Natural killer cell treated with Interleukin-12 subunit alpha and Interleukin-12 subunit beta and Interleukin-15 and Interleukin-18, amount 100 ng/mL, for 72 hours (primary cell): Measurements from ENCODE around the gene MCEE. TPM values are rescaled to one million over a fixed set of nuclear protein-coding genes. Genes with fewer than 3 reads are reported as not detected.
"Not testable (repeated sequence)": the region's sequence is repeated elsewhere in the genome, so short reads cannot be mapped to it uniquely, and the experiment has no call there.

Source experiments
- ATAC-seq, 2 donors: fragments of 150-1000 bp; cut with Tn5 transposase in 1 of 2; sonication (Bioruptor Pico), chemical (Tn5 transposase) in 1 of 2; 2 replicates each; pipeline ENCODE4 v1.10.0; 2021
- DNase-seq: peaks from one replicate; pipeline ENCODE4 v3.0.0; 2022; ENCODE audit warnings: low spot score
- H3K27ac Mint-ChIP-seq, 2 donors: 1 replicate in 1 of 2; 2 replicates in 1 of 2; pipeline ENCODE4 v1.8.0; 2022; ENCODE audit warnings: mixed read lengths in 2 of 2, mild to moderate bottlenecking in 1 of 2, moderate library complexity in 1 of 2
- H3K27me3 Mint-ChIP-seq, 2 donors: 1 replicate in 1 of 2; 2 replicates in 1 of 2; pipeline ENCODE4 v1.8.0; 2022; ENCODE audit warnings: mixed read lengths in 2 of 2
- H3K36me3 Mint-ChIP-seq: one replicate; pipeline ENCODE4 v1.8.0; 2022; ENCODE audit warnings: mixed read lengths
- H3K4me1 Mint-ChIP-seq, 2 donors: 1 replicate in 1 of 2; 2 replicates in 1 of 2; pipeline ENCODE4 v1.8.0; 2022; ENCODE audit warnings: low read depth in 2 of 2, mixed read lengths in 2 of 2, mild to moderate bottlenecking in 1 of 2
- H3K4me3 Mint-ChIP-seq: one replicate; pipeline ENCODE4 v1.8.0; 2022; ENCODE audit warnings: mixed read lengths
- H3K9me3 Mint-ChIP-seq: 2 replicates; pipeline ENCODE4 v1.8.0; 2022; ENCODE audit warnings: mixed read lengths
- total RNA-seq, 2 donors: library from RNA; stranded (reverse); gene quantifications; one replicate each; pipeline ENCODE4 v1.2.3, GENCODE V29; 2022

Gene MCEE
- 10 to 100 TPM; 12.4 to 14.2 TPM for total RNA-seq

DNA sequence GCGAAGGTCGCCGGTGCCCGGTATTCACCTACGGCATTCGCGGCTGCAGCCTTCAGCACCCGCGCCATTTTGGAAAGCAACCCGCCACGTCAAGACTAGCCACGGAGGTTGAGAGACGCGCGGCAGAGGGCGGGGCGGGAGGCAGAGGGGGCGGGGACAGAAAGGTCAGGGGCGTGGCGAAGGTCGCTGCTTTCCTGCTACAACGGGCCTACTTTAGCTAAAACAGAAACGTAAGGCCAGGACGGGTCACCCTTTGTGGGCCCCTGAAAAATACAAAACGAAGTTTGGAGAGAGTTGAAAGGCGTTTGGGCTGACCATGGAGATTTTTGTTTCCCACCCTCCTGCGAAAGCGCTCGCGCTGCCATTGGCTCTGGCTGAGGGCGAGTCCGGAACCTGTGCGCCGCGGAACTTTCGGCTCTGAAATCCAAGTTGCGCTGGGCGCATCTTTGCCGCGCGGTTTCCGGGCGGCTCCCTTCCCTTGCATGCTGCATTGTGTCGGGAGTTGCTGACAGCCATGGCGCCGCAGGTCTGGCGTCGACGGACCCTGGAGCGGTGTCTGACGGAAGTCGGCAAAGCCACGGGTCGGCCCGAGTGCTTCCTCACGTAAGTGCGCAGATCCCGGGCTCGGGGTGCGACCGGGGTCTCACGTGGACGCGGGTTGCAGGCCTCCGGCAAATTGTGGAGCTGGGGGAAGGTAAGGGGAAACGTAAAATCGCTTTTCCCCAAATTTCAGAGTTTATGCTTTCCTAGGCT, at the start of gene MCEE, which contains the start of gene MPHOSPH10:
MCEE (minus strand) TSS at position 78 of the 753 bp plus-strand sequence; CDS start at position 68, 10 bp downstream.
MPHOSPH10 (plus strand) TSS at position 483 of the 753 bp plus-strand sequence; CDS start at position 515, 32 bp downstream.
- Mint-ChIP-seq H3K36me3 (no peaks in the 10 kb centered on the region), H3K4me3 (no peak within 1 kb of the TSS), H3K4me1 (peaks cover 5 to 6% of the 10 kb centered on the region in 2 donors), H3K9me3 (no peaks in the 10 kb centered on the region), H3K27me3 (no peaks in the 10 kb centered on the region), H3K27ac (no peak within 1 kb of the TSS)
- DNase-seq: peak; percentile 91
- peak; percentile 96 to 97 for ATAC-seq

DNA sequence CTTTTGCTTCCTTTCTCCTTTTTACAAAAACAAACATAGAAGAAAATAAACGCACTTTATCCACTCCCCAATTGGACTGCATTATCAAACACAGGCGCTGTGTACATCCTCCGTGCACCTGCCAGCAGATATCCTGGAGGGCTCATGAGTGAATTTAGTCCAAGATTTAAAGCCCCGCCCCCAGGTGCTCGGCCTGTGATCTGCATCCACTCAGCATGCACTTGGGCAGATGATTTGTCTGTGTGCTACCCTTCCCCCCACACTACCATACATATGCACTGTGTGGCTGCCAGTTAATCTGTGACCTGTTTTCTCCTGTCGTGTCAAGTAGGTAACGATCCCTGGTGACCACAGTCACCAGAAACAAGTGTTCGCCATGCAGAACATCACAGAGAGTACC, 48.8 kb upstream of the MCEE start:
- not testable (repeated sequence) for ATAC-seq, H3K36me3 Mint-ChIP-seq, H3K27ac Mint-ChIP-seq, H3K4me3 Mint-ChIP-seq, H3K4me1 Mint-ChIP-seq, DNase-seq, H3K9me3 Mint-ChIP-seq
- H3K27me3 Mint-ChIP-seq: peaks cover 5 to 14% of the 10 kb centered on the region in 2 donors

DNA sequence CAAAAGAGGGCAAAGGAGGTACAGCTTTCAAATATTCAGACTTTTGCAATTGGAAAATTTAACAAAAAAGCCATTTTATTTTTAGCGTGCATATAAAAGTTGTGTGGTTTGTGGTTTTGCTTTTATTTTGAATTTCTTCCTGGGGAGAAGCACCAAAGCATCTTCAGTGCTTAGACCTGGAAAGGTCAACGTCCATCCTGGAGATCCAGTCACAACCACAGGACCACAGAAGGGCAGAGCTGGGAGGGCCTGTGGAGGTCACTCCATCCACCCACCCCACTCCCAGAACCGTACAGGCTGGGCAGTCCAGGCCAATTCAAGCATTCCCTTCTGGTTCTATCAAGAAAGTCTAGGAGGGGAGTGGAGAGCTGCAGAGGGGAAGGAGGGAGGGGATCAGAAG, 44.2 kb upstream of the MCEE start:
- no peak for ATAC-seq
- no peak overlapping the region for H3K27ac Mint-ChIP-seq

DNA sequence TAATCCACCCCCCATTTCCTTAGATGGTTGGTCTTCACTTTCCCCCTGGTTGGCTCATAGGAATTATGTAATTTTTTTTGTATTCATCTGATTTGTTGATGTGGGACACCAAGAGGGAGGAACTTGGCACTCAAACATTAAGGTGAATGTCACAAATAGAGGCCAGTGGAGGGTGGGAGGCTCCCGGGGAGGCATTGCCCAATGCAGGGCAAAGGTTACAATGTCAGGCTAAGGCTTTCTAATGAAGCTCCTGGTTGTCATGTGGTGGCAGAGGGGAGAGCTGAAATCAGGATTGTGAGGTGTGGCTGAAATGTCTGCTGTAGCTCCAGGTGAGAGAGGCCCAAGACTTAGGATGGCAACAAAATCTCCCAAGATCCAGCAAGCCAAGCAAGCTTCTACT, 43.1 kb upstream of the MCEE start:
- no peak overlapping the region for H3K27ac Mint-ChIP-seq
- H3K27me3 Mint-ChIP-seq: peaks cover 5 to 12% of the 10 kb centered on the region in 2 donors
- DNase-seq: no peak
- H3K4me1 Mint-ChIP-seq: no peaks in the 10 kb centered on the region
- H3K36me3 Mint-ChIP-seq: no peaks in the 10 kb centered on the region
- H3K4me3 Mint-ChIP-seq: no peak overlapping the region
- ATAC-seq: no peak
- no peaks in the 10 kb centered on the region for H3K9me3 Mint-ChIP-seq

More for the DNA sequence above, 44.2 kb upstream of the MCEE start:
- Mint-ChIP-seq H3K4me3 (no peak overlapping the region), H3K36me3 (no peaks in the 10 kb centered on the region), H3K4me1 (no peaks in the 10 kb centered on the region), H3K9me3 (no peaks in the 10 kb centered on the region), H3K27me3 (peaks cover 5 to 14% of the 10 kb centered on the region in 2 donors)
- no peak for DNase-seq

DNA sequence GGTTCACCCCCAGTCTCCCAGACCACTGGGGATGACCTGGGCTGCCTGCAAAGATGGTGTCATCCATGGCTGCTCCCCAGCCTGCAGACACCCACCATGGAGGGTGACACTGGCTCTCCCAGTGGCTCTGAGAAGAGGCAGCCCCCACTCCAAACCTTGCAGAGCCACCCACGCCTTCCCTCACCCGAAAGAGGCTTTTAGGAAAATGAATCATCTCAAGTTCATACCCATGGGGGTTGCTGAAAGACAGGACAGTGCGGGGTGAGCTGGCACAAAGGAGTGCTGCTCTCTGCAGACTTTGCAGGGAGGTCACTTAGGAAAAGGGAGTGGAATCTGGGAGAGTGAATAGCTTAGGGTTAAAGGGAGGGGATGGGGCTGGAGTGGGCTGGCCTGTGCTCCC, 36.8 kb upstream of the MCEE start:
- Mint-ChIP-seq H3K4me1 (no peaks in the 10 kb centered on the region), H3K27ac (no peak overlapping the region), H3K27me3 (peaks cover 13 to 19% of the 10 kb centered on the region in 2 donors), H3K36me3 (no peaks in the 10 kb centered on the region), H3K4me3 (no peak overlapping the region), H3K9me3 (no peaks in the 10 kb centered on the region)
- DNase-seq: no peak
- no peak for ATAC-seq

DNA sequence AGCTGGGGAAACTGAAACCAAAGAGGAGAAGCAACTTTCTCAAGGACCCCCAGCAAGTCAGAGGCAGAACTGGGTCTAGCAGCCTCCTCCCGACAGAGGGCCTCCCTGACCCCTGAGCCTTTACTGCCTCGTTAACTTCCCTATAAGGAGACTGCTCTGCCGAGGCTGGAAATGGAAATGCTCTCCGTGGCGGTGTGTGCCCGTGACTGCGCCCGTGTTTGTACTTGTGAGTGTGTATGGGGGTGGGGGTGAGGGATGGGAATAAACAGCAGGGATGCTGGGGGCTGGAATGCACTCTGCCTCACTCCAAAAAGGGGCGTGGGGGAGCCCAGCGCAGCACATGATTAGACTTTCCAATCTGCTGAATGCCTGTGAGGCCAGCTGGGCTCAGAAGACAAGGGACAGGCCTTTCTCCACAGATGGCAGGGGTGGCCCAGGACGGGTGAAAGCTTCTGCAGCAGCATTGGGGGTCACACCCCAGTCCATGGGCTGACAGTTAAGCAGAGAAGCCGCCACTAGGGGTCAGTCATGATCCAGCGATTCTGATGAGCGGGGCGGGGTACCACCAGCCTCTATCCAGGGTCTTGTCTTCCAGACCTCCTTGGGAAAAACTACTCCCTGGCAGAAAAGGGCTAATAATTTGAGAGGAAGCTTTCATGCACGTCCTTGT, 27.2 kb upstream of the MCEE start:
- H3K4me1 Mint-ChIP-seq: peaks cover 3 to 7% of the 10 kb centered on the region in 2 donors
- ATAC-seq (peak; percentile 65 to 74), DNase-seq (no peak)
- no peak overlapping the region for H3K4me3 Mint-ChIP-seq
- no peaks in the 10 kb centered on the region for H3K9me3 Mint-ChIP-seq
- H3K27ac Mint-ChIP-seq: no peak overlapping the region
- H3K36me3 Mint-ChIP-seq: no peaks in the 10 kb centered on the region
- peaks cover 10 to 16% of the 10 kb centered on the region in 2 donors for H3K27me3 Mint-ChIP-seq

DNA sequence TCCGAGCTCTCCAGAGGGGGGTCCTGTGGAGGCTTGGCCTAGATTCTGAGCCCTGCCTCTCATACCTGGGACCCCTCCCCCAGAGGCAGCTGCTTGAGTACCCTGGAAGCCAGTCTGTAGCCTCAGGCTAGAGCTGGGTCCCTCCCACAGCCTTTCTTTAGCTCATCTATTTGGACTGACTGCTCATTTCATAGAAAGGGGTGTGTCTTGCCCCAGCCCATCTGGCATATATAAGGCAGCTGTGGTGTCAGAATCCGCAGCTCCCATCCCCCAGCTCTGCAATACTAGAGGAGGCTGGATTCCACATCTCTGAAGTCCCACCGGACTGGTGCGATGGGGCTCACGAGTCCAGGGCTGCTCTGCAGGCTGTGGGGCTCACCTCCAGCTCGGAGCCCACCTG, 26.5 kb upstream of the MCEE start:
- no peak for ATAC-seq
- Mint-ChIP-seq H3K9me3 (no peaks in the 10 kb centered on the region), H3K27ac (no peak overlapping the region), H3K27me3 (peaks cover 10 to 11% of the 10 kb centered on the region in 2 donors), H3K4me3 (no peak overlapping the region), H3K36me3 (no peaks in the 10 kb centered on the region), H3K4me1 (peaks cover 3 to 7% of the 10 kb centered on the region in 2 donors)
- DNase-seq: no peak

DNA sequence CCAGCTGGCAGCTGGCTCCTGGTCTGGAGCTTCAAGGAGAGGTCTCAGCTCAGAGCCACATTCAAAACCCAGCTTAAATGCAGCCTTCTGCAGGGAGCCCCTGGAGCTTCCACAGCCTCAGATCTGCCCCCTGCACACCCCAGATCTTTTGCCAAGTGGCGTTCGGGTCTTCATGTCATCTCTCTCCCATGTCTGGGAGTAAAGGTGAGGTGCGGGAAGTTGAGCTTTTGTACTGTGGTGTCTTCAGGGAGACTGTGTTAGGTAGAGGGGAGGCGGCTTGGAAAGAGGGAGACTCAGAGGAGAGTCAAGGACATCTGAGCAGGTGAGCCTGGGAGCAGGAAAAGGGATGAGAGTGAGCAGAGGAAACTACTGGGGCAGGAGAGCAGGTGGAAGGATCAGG, 25.8 kb upstream of the MCEE start:
- H3K27me3 Mint-ChIP-seq: peaks cover 10 to 11% of the 10 kb centered on the region in 2 donors
- no peaks in the 10 kb centered on the region for H3K36me3 Mint-ChIP-seq
- H3K9me3 Mint-ChIP-seq: no peaks in the 10 kb centered on the region
- H3K27ac Mint-ChIP-seq: no peak overlapping the region
- no peak overlapping the region for H3K4me3 Mint-ChIP-seq
- H3K4me1 Mint-ChIP-seq: peaks cover 3 to 7% of the 10 kb centered on the region in 2 donors
- no peak for DNase-seq
- no peak for ATAC-seq

DNA sequence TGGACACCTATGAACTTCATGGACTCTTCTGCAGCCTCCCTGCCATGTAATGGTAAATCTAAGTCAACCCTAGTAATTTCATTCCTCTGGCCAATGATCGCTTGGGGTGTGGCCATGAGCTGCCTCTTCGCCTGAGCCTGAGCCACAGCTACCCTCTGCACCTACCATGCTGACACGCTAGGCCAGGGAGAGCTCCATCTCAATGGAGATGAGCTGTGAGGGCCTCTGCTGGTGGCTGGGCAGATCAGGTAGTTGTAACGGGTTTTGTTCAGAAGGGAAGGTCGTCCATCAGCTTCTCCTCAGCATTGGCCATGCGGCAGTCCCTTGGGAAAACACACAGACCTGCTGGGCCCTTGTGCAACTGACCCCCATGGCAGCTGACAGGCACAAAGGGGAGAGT, 24.8 kb upstream of the MCEE start:
- Mint-ChIP-seq H3K36me3 (peaks cover 4% of the 10 kb centered on the region), H3K4me3 (no peak overlapping the region), H3K9me3 (no peaks in the 10 kb centered on the region), H3K27me3 (peaks cover 10 to 11% of the 10 kb centered on the region in 2 donors), H3K27ac (no peak overlapping the region), H3K4me1 (peaks cover 5 to 7% of the 10 kb centered on the region in 2 donors)
- ATAC-seq (peak in 1 of 2 donors; percentile 46), DNase-seq (no peak)

DNA sequence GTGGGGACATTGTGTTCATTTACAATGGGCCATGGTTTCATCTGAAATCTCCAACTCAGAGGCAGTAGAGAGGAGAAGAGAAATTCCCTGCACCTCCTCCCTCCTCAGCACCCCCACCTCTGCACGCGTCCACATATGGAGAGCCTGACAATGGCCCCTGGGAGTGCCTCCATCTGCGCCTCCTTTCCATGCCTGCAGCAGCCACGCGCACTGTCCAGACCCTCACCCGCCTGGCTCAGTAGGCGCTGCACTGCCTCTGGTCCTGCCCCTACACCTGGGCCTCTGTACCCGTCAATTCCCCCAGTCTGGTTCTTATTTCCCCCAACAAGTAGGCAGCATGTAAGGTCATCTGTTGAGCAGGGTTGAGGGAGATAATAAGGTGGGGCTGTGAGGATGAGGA, 24.2 kb upstream of the MCEE start:
- peak in 1 of 2 donors; percentile 46 for ATAC-seq
- Mint-ChIP-seq H3K9me3 (no peaks in the 10 kb centered on the region), H3K4me3 (no peak overlapping the region), H3K27ac (no peak overlapping the region), H3K27me3 (peaks cover 10 to 11% of the 10 kb centered on the region in 2 donors), H3K4me1 (peaks cover 5 to 7% of the 10 kb centered on the region in 2 donors), H3K36me3 (peaks cover 8% of the 10 kb centered on the region)
- DNase-seq: no peak

DNA sequence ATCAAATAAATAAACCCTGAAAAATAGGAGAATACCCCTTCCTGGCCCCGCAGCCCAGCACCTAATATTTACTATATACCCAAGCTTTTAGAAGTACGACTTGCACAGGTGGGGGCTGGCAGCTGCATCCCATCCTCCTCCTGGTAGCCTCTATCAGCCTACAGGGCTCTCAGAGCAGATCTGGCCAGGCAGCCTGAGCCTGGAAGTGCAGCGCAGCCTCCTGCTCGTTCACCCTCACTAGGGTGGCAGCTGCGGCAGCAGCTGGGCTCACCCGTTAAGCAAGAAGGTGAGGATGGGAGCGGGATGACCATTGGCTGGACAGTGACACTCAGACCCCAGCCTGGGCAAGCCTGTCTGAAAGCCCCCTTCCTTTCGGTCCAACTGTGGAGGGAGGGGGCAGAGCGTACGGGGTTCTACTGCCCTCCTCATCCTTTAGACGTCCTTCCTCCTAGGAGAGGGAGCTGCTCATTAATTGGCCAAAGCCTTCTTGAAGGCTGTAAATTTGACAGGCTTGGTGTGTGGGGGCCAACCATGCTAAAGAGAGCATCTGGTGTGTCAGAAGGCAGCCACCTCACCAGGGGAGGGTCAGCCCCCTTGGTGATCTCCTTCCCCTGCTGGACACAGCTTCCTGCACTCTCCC, 23.7 kb upstream of the MCEE start:
- H3K9me3 Mint-ChIP-seq: no peaks in the 10 kb centered on the region
- peaks cover 10 to 11% of the 10 kb centered on the region in 2 donors for H3K27me3 Mint-ChIP-seq
- no peak overlapping the region for H3K27ac Mint-ChIP-seq
- ATAC-seq: peak in 1 of 2 donors; percentile 13
- peaks cover 5 to 7% of the 10 kb centered on the region in 2 donors for H3K4me1 Mint-ChIP-seq
- H3K4me3 Mint-ChIP-seq: no peak overlapping the region
- no peak for DNase-seq
- peaks cover 14% of the 10 kb centered on the region for H3K36me3 Mint-ChIP-seq

DNA sequence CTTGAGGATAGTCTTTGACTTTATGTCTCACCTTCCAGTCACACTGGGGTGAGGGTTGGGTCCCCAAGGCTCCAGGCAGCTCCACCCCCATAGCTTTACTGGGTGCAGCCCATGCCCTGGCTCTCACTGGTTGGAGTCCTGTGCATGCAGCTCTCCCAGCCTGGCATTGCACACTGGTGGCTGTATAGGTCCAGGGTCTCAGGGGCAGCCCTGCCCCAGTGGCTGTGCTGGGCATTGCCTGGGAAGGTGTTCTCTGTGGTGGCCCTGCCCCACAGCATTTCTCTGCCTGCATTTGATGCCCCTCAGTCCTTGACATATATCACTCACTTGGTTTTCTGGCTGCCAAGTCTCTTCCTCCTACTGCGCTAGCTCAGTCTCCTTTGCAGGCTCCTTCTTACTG, 21.6 kb upstream of the MCEE start:
- peaks cover 8 to 11% of the 10 kb centered on the region in 2 donors for H3K27me3 Mint-ChIP-seq
- no peaks in the 10 kb centered on the region for H3K9me3 Mint-ChIP-seq
- peak in 1 of 2 donors; percentile 15 for ATAC-seq
- H3K27ac Mint-ChIP-seq: no peak overlapping the region
- peaks cover 19% of the 10 kb centered on the region for H3K36me3 Mint-ChIP-seq
- no peak for DNase-seq
- no peak overlapping the region for H3K4me3 Mint-ChIP-seq
- peaks cover 0 to 2% of the 10 kb centered on the region in 2 donors for H3K4me1 Mint-ChIP-seq

DNA sequence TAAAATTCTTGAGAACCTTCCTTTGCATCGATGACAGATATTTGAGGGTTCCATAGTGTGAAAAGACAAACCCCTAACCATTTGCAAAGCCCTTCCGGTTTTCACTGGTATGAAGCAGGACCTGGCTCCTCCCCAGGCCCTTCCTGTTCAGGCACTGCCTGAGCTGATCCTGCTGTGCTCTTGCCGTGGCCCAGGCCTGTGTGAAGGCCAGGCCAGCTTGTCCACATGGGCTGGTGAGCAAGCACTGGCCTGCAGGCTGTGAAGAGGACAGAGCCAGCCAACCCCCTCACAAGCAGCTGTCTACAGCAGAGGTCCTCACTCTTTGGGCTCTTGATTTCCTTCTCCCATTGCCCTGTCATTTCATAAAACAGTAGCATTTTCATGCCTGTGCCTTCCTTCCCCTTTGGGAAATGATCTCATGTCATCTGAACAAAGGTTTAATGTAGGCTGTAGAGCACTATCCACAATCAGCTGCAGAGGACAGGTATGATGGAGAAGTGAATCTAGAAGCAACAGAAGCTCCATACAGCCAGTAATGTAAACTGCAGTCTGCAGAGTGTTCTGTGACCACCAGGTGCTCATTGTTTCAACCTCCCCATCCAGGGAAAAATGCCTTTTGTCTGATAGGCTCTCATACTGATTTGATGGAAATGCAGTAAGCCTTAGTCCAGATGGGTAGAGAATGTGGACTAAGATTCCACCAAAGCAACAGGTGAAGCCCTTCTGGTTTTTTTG, 20.2 kb upstream of the MCEE start:
- peaks cover 28% of the 10 kb centered on the region for H3K36me3 Mint-ChIP-seq
- peaks cover 1 to 2% of the 10 kb centered on the region in 2 donors for H3K27me3 Mint-ChIP-seq
- no peak overlapping the region for H3K27ac Mint-ChIP-seq
- peaks cover 0 to 5% of the 10 kb centered on the region in 2 donors for H3K4me1 Mint-ChIP-seq
- ATAC-seq (no peak), DNase-seq (no peak)
- H3K9me3 Mint-ChIP-seq: no peaks in the 10 kb centered on the region
- no peak overlapping the region for H3K4me3 Mint-ChIP-seq
